CD14-positive monocyte (primary cell): ENCODE measurements around the gene CDK11B. TPM values are rescaled to one million over a fixed set of nuclear protein-coding genes. Genes with fewer than 3 reads are reported as not detected.
"Not testable (repeated sequence)": the region's sequence is repeated elsewhere in the genome, so short reads cannot be mapped to it uniquely, and the experiment has no call there.

ENCODE experiments used
- DNase-seq, 3 donors: peaks; one replicate each; pipeline ENCODE4 v3.0.0-alpha.2; 2011 to 2022
- H2AFZ ChIP-seq: 2 replicates; pipeline ENCODE4 v1.6.0; 2012; ENCODE audit warnings: mild to moderate bottlenecking, low read depth, low read length, inconsistent platforms; ENCODE audit not compliant: insufficient read depth, poor library complexity, severe bottlenecking
- H3K27ac ChIP-seq, 2 donors: 1 replicate in 1 of 2; 2 replicates in 1 of 2; pipeline ENCODE4 v1.5.1; 2012 to 2013; ENCODE audit warnings: low read length in 2 of 2, control low read depth in 1 of 2, inconsistent platforms in 1 of 2, low read depth in 1 of 2, mild to moderate bottlenecking in 1 of 2
- H3K27me3 ChIP-seq, 2 donors: one replicate each; pipeline versions ENCODE4 v1.6.0 to v1.6.1; 2011 to 2013; ENCODE audit warnings: low read length in 2 of 2; ENCODE audit not compliant: control insufficient read depth in 2 of 2, insufficient read depth in 2 of 2
- H3K36me3 ChIP-seq, 2 donors: replicated peaks in 1 of 2; 1 replicate in 1 of 2; 2 replicates in 1 of 2; pipeline versions ENCODE4 v1.5.1 to v1.6.1; 2012 to 2013; ENCODE audit warnings: low read length in 2 of 2, control low read depth in 1 of 2, inconsistent platforms in 1 of 2, mild to moderate bottlenecking in 1 of 2; ENCODE audit not compliant: insufficient read depth in 2 of 2, control insufficient read depth in 1 of 2
- H3K4me1 ChIP-seq, 2 donors: 1 replicate in 1 of 2; 2 replicates in 1 of 2; pipeline versions ENCODE4 v1.5.1 to v1.6.1; 2012 to 2013; ENCODE audit warnings: low read length in 2 of 2, control low read depth in 1 of 2, inconsistent platforms in 1 of 2, mild to moderate bottlenecking in 1 of 2, moderate library complexity in 1 of 2; ENCODE audit not compliant: insufficient read depth in 2 of 2, control insufficient read depth in 1 of 2
- H3K4me2 ChIP-seq: replicated peaks from 2 replicates; pipeline ENCODE3; 2012; ENCODE audit warnings: low read length, moderate library complexity, mild to moderate bottlenecking; ENCODE audit not compliant: poor library complexity, severe bottlenecking; ENCODE audit errors: extremely low read depth
- H3K4me3 ChIP-seq, 3 experiments: fragments of 200-600 bp in 1 of 3; sonication (generic) in 1 of 3; replicated peaks in 1 of 3; 1 replicate in 2 of 3; 2 replicates in 1 of 3; pipeline ENCODE4 v1.5.1; 2011 to 2013; ENCODE audit warnings: low read length in 3 of 3, mild to moderate bottlenecking in 3 of 3, control low read depth in 2 of 3, low read depth in 2 of 3, inconsistent platforms in 1 of 3, moderate library complexity in 1 of 3
- H3K79me2 ChIP-seq: 2 replicates; pipeline ENCODE4 v1.6.0; 2012; ENCODE audit warnings: mild to moderate bottlenecking, control low read depth, inconsistent platforms, low read length, moderate library complexity; ENCODE audit not compliant: insufficient read depth
- H3K9ac ChIP-seq: 2 replicates; pipeline ENCODE4 v1.6.0; 2017; ENCODE audit warnings: low read length, mild to moderate bottlenecking; ENCODE audit not compliant: insufficient read depth, poor library complexity, severe bottlenecking
- H3K9me3 ChIP-seq, 2 donors: replicated peaks in 1 of 2; 1 replicate in 1 of 2; 2 replicates in 1 of 2; pipeline versions ENCODE4 v1.5.1 to v1.6.1; 2012 to 2013; ENCODE audit warnings: low read length in 2 of 2, control low read depth in 1 of 2; ENCODE audit not compliant: control insufficient read depth in 1 of 2, insufficient read depth in 1 of 2
- H4K20me1 ChIP-seq: 2 replicates; pipeline ENCODE4 v1.6.0; 2012; ENCODE audit warnings: mild to moderate bottlenecking, low read length, control low read depth, moderate library complexity; ENCODE audit not compliant: insufficient read depth
- H3K27ac Mint-ChIP-seq, 7 donors: one replicate each; pipeline ENCODE4 v1.8.0; 2020; ENCODE audit warnings: mild to moderate bottlenecking in 7 of 7, mixed read lengths in 7 of 7, moderate library complexity in 6 of 7, inconsistent platforms in 2 of 7
- H3K27me3 Mint-ChIP-seq, 3 donors: one replicate each; pipeline ENCODE4 v1.8.0; 2021 to 2022; ENCODE audit warnings: low read depth in 3 of 3, mild to moderate bottlenecking in 3 of 3, mixed read lengths in 3 of 3, moderate library complexity in 3 of 3, inconsistent platforms in 1 of 3
- H3K36me3 Mint-ChIP-seq, 2 donors: one replicate each; pipeline ENCODE4 v1.8.0; 2020; ENCODE audit warnings: mixed read lengths in 2 of 2, inconsistent platforms in 1 of 2, mild to moderate bottlenecking in 1 of 2
- H3K4me1 Mint-ChIP-seq: one replicate; pipeline ENCODE4 v1.8.0; 2020; ENCODE audit warnings: mild to moderate bottlenecking, mixed read lengths
- H3K4me3 Mint-ChIP-seq, 2 donors: one replicate each; pipeline ENCODE4 v1.8.0; 2020; ENCODE audit warnings: mild to moderate bottlenecking in 2 of 2, mixed read lengths in 2 of 2, moderate library complexity in 1 of 2
- H3K9me3 Mint-ChIP-seq, 7 donors: one replicate each; pipeline ENCODE4 v1.8.0; 2020 to 2022; ENCODE audit warnings: mixed read lengths in 7 of 7, mild to moderate bottlenecking in 6 of 7, moderate library complexity in 6 of 7, inconsistent platforms in 2 of 7
- WGBS: methylation state at CpG from one replicate; pipeline ENCODE4 v1.1.5; 2013; ENCODE audit warnings: missing lambda C conversion rate; ENCODE audit not compliant: insufficient coverage; 5-methylcytosine and 5-hydroxymethylcytosine counted together
- intact Hi-C, 2 donors: fragments of 100-400 bp; cut with micrococcal nuclease; formaldehyde crosslinking; loops; one replicate each; pipeline versions ENCODE4 v1.15.0 to v1.15.1; 2023
- polyA plus RNA-seq, 3 donors: library from polyadenylated mRNA; depleted of rRNA in 1 of 3; unstranded in 2 of 3; stranded (reverse) in 1 of 3; fragments of 300-500 nt in 2 of 3; fragments of >200 nt in 1 of 3; fragmentation: Illumina TruSeq in 2 of 3; gene quantifications; 1 replicate in 2 of 3; 2 replicates in 1 of 3; pipeline ENCODE4 v1.2.3, GENCODE V29; 2012 to 2021

Gene CDK11B
- polyA plus RNA-seq, 3 donors: 2.5 to 12.7 (median 6.6) TPM

DNA sequence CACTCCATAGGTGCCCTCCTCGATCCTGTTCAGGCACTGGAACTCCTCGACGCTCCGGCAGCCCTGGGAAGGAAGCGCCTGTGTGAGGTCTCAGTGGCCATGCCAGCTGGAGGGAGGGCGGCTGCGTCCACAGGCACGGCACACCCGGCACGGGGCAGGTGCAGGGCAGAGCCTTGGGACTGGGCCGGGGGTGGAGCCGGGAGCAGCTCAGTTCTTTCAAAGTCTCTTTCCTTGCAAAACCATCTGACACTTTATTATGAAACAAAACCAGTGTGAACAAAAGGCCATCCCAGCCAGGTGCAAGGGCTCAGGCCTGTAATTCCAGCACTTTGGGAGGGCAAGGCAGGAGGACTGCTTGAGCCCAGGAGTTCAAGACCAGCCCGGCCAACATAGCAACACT lies 20.3 kb downstream of the CDK11B start:
- H3K9me3 Mint-ChIP-seq, H3K9me3 ChIP-seq, H3K27me3 Mint-ChIP-seq, H3K27ac ChIP-seq, H3K79me2 ChIP-seq, H3K27ac Mint-ChIP-seq, H3K4me1 Mint-ChIP-seq, H3K4me3 Mint-ChIP-seq, DNase-seq, H3K4me1 ChIP-seq, H3K27me3 ChIP-seq, intact Hi-C loops, H3K9ac ChIP-seq, H3K4me2 ChIP-seq, H4K20me1 ChIP-seq, H2AFZ ChIP-seq, H3K4me3 ChIP-seq: not testable (repeated sequence)
- peaks cover 29 to 35% of the 10 kb centered on the region in 2 donors for H3K36me3 Mint-ChIP-seq
- WGBS: no CpG with 5 or more reads among the region's 13 CpGs
- peaks cover 16 to 24% of the 10 kb centered on the region in 2 donors for H3K36me3 ChIP-seq

DNA sequence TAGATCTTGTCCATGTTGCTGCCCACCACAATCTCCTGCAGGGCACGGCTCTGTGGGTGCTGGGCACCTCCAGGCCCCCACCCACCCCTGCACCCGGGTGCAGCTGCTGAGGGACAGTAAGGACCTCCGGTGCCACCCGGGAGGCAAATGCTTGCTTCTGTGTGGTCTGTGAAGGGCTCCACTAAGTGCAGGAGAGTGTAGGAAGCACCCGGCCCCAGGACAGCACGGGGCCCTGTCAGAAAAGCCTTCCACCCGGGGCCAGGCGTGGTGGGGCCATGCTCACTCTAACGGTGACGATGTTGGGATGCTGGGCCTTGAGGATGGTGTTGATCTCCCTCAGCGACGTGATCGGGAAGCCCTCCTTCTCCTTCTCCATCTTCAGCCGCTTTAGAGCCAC lies 21.3 kb downstream of the CDK11B start:
- peaks cover 27 to 32% of the 10 kb centered on the region in 2 donors for H3K36me3 Mint-ChIP-seq
- DNase-seq, H3K27me3 ChIP-seq, H3K27ac ChIP-seq, H3K27me3 Mint-ChIP-seq, H3K79me2 ChIP-seq, H3K4me3 Mint-ChIP-seq, H3K4me3 ChIP-seq, H4K20me1 ChIP-seq, H3K4me1 ChIP-seq, H3K27ac Mint-ChIP-seq, H3K4me1 Mint-ChIP-seq, H2AFZ ChIP-seq, intact Hi-C loops, H3K9me3 Mint-ChIP-seq, H3K9ac ChIP-seq, H3K9me3 ChIP-seq, H3K4me2 ChIP-seq: not testable (repeated sequence)
- H3K36me3 ChIP-seq: peaks cover 16 to 24% of the 10 kb centered on the region in 2 donors
- WGBS: 100% methylated on average over 3 of the region's 14 CpGs

DNA sequence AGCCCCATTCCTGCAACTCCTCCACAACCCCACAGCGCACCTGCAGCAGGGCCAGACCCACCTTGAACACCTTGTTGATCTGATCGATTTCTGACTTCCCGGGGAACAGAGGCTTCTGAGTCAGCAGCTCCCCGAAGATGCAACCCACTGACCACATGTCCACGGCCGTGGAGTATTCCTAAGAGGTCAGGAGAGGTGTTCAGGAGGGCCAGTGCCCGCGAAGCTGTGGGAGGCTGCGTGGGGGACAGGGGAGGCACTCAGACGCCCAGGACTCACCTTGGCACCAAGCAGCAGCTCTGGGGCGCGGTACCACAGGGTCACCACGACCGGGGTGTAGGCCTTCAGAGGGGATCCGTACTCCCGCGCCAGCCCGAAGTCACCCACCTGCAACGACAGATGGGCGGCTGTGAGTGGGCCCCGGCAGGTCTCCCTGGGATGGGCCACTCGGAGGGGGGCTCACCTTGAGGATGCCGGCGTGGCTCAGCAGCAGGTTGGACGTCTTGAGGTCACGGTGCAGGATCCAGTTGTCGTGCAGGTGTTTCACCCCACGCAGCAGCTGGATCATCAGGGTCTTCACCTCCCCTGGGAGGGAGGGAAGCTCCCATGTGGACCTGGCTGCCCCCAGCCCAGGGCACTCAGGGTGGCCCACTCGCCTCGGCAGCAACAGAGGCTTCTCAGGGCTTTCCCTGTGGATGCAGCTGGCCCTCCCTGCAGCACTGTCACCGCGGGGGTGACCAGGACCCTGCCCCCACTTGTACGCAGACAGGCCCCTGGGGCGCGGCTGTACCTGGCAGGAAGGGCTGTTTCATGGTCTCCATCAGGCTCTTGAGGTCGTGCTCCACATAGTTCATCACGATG lies 22.0 kb downstream of the CDK11B start:
- H3K9me3 ChIP-seq, H3K4me2 ChIP-seq, H3K27ac Mint-ChIP-seq, H3K4me1 Mint-ChIP-seq, H3K27ac ChIP-seq, H3K4me3 Mint-ChIP-seq, H3K9ac ChIP-seq, H3K79me2 ChIP-seq, H3K27me3 ChIP-seq, H3K4me1 ChIP-seq, intact Hi-C loops, H2AFZ ChIP-seq, H3K9me3 Mint-ChIP-seq, H3K4me3 ChIP-seq, DNase-seq, H4K20me1 ChIP-seq, H3K27me3 Mint-ChIP-seq: not testable (repeated sequence)
- 96% methylated on average over 32 of the region's 37 CpGs for WGBS
- peaks cover 27 to 32% of the 10 kb centered on the region in 2 donors for H3K36me3 Mint-ChIP-seq
- peaks cover 16 to 24% of the 10 kb centered on the region in 2 donors for H3K36me3 ChIP-seq

DNA sequence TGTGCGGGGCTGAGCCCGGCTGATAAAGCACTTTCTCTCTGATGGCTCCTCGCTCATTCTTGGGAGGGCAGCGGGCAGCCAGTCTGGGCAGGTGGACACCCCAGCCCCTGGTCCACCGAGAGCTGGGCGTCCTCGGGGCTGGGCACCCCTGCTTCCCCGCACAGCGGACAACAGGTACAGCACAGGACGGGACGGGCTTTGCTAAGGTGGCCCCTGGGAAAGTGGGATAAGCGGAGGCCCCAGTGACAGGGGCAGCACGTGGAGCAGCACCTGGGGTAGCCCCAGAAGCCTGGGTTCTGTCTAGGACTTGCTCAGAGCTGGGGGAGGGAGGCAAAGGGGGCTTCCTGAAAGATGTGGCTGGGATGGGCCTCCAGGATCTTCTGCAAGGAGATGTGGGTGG lies 24.2 kb downstream of the CDK11B start:
- peaks cover 0 to 10% (median 3%) of the 10 kb centered on the region in 7 donors for H3K9me3 Mint-ChIP-seq
- H3K36me3 Mint-ChIP-seq: peaks cover 23 to 28% of the 10 kb centered on the region in 2 donors
- WGBS: no CpG with 5 or more reads among the region's 13 CpGs
- H3K27ac Mint-ChIP-seq, H3K4me1 ChIP-seq, H4K20me1 ChIP-seq, H3K4me2 ChIP-seq, H3K9ac ChIP-seq, intact Hi-C loops, H3K4me3 Mint-ChIP-seq, H3K27ac ChIP-seq, DNase-seq, H3K4me3 ChIP-seq, H2AFZ ChIP-seq, H3K9me3 ChIP-seq, H3K4me1 Mint-ChIP-seq, H3K79me2 ChIP-seq: not testable (repeated sequence)
- Histone ChIP-seq H3K27me3 (peaks cover 11 to 17% of the 10 kb centered on the region in 2 donors), H3K36me3 (peaks cover 16 to 22% of the 10 kb centered on the region in 2 donors)
- H3K27me3 Mint-ChIP-seq: peaks cover 8 to 28% (median 17%) of the 10 kb centered on the region in 3 donors
